Stomach smooth muscle (tissue), 2 donors: ENCODE data around the gene ABCB8.

Source experiments
- H3K27ac ChIP-seq: one replicate; pipeline ENCODE4 v1.7.0; 2013; ENCODE audit warnings: mild to moderate bottlenecking, low read length, inconsistent platforms
- H3K27me3 ChIP-seq, 2 donors: one replicate each; pipeline ENCODE4 v1.7.0; 2013; ENCODE audit warnings: low read length in 2 of 2; ENCODE audit not compliant: insufficient read depth in 2 of 2, control insufficient read depth in 1 of 2
- H3K36me3 ChIP-seq, 2 donors: one replicate each; pipeline ENCODE4 v1.7.0; 2013; ENCODE audit warnings: low read length in 2 of 2; ENCODE audit not compliant: control insufficient read depth in 2 of 2, insufficient read depth in 2 of 2
- H3K4me1 ChIP-seq: one replicate; pipeline ENCODE4 v1.7.0; 2013; ENCODE audit warnings: low read length; ENCODE audit not compliant: control insufficient read depth, insufficient read depth
- H3K4me3 ChIP-seq, 2 donors: one replicate each; pipeline ENCODE4 v1.7.0; 2013; ENCODE audit warnings: low read length in 2 of 2
- H3K9ac ChIP-seq, 2 donors: one replicate each; pipeline ENCODE4 v1.7.0; 2013; ENCODE audit warnings: low read length in 2 of 2, mild to moderate bottlenecking in 1 of 2
- H3K9me3 ChIP-seq, 2 donors: one replicate each; pipeline ENCODE4 v1.7.0; 2013; ENCODE audit warnings: low read length in 2 of 2; ENCODE audit not compliant: control insufficient read depth in 2 of 2
- donor health status: healthy.
- donor health status: Pancreatic carcinoma.

The ABCB8 gene

DNA sequence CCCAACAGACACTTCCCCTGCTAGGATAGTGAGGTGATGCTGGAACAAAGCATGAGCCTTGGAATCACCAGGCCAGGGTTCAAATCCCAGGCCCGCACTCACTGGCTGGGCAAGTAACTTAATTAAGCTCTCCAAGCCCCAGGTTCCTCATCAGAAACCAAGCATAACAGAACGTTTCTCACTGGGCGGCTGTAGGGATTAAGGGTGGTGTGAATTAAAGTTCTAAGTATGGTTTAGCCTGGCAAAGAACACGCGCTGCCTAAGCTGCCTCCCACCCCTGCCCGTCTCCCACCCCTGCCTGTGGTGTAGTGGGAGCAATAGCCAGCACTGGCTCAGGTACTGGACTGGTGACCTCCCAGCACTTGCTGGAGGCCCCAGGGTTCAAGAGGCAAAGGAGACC lies 36.7 kb downstream of the ABCB8 start:
- H3K9ac ChIP-seq: no peak overlapping the region
- H3K9me3 ChIP-seq: no peaks in the 10 kb centered on the region
- no peak overlapping the region for H3K4me3 ChIP-seq
- peaks cover 31% of the 10 kb centered on the region for H3K4me1 ChIP-seq
- H3K27me3 ChIP-seq: no peaks in the 10 kb centered on the region
- no peak overlapping the region for H3K27ac ChIP-seq
- H3K36me3 ChIP-seq: peaks cover 34% of the 10 kb centered on the region in 2 donors

- Histone ChIP-seq H3K9ac (no peak overlapping the region), H3K9me3 (no peaks in the 10 kb centered on the region), H3K4me3 (no peak overlapping the region), H3K4me1 (peaks cover 28% of the 10 kb centered on the region), H3K36me3 (peaks cover 39% of the 10 kb centered on the region in 2 donors), H3K27me3 (no peaks in the 10 kb centered on the region), H3K27ac (no peak overlapping the region)
Measured at GRCh38 chr7:151065516-151065915, 37.3 kb downstream of the ABCB8 start.

DNA sequence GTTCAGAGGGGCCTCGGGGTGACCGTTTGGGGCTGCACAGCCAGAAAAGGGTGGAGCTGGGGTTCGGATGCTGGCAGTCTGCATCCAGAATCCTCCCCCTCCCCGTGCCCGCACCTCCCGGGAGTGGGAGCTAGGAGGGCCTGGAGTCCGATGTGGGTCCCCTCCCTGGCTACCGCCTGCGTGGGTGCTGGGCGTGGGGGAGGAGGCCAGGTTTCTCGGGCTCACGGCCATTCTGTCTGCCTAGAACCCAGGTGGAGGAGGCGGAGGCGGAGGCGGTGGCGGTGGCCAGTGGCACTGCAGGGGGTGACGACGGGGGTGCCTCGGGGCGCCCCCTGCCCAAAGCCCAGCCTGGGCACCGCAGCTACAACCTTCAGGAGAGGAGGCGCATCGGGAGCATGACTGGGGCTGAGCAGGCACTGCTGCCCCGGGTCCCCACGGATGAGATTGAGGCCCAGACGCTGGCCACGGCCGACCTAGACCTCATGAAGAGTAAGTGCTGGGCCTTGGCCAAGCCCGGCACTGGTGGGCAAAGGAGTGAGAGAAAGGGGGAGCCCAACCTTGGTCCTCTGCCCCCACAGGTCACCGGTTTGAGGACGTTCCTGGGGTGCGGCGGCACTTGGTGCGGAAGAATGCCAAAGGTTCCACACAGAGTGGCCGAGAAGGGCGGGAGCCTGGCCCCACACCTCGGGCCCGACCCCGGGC lies 38.2 kb downstream of the ABCB8 start:
- Histone ChIP-seq H3K9me3 (no peaks in the 10 kb centered on the region), H3K36me3 (peaks cover 42 to 44% of the 10 kb centered on the region in 2 donors), H3K4me3 (no peak overlapping the region), H3K27me3 (no peaks in the 10 kb centered on the region), H3K4me1 (peaks cover 19% of the 10 kb centered on the region), H3K27ac (no peak overlapping the region), H3K9ac (no peak overlapping the region)

- Histone ChIP-seq H3K4me1 (peaks cover 3% of the 10 kb centered on the region), H3K27ac (no peak overlapping the region), H3K9ac (no peak overlapping the region), H3K4me3 (no peak overlapping the region), H3K36me3 (peaks cover 48 to 49% of the 10 kb centered on the region in 2 donors), H3K27me3 (no peaks in the 10 kb centered on the region), H3K9me3 (no peaks in the 10 kb centered on the region)
Measured at GRCh38 chr7:151068069-151068773, 40.0 kb downstream of the ABCB8 start.

DNA sequence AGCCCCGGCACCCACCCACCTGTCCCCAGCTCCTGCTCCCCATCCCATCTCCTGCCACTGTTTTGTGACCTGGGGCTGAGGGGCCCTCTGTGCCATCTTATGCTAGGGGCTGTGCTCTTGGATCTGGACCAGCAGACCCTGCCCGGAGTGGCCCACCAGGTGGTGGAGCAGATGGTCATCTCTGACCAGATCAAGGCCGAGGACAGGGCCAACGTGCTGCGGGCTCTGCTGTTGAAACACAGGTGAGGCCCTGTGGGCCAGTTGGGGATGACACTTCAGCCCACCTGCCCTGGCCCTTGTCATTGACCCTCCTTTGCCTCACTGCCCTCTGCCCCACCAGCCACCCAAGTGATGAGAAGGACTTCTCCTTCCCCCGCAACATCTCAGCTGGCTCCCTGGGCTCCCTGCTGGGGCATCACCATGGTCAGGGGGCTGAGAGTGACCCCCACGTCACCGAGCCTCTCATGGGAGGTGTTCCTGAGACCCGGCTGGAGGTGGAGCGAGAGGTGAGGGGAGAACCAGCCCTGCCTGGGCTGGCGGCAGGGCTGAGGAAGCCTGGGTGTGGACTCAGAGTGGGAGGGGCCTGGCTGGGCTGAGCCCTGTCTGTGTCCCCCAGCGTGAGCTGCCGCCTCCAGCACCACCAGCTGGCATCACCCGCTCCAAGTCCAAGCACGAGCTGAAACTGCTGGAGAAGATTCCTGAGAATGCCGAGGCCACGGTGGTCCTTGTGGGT lies 41.8 kb downstream of the ABCB8 start:
- no peak overlapping the region for H3K4me3 ChIP-seq
- H3K9ac ChIP-seq: no peak overlapping the region
- no peaks in the 10 kb centered on the region for H3K9me3 ChIP-seq
- no peaks in the 10 kb centered on the region for H3K27me3 ChIP-seq
- H3K27ac ChIP-seq: no peak overlapping the region
- H3K4me1 ChIP-seq: no peaks in the 10 kb centered on the region
- H3K36me3 ChIP-seq: peaks cover 52 to 54% of the 10 kb centered on the region in 2 donors

DNA sequence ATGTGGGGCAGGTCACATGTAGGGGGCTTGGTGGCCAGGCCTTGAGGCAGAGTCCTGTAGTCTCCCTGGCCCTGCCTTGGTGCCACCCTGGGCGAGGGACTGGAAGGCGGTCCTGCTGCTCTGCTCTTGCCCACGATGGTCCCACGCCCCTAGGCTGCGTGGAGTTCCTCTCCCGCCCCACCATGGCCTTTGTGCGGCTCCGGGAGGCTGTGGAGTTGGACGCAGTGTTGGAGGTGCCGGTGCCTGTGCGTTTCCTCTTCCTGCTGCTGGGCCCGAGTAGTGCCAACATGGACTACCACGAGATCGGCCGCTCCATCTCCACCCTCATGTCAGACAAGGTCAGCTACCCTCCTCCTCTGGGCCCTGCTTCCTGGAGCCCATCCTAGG lies 42.3 kb downstream of the ABCB8 start:
- H3K27ac ChIP-seq: no peak overlapping the region
- H3K36me3 ChIP-seq: peaks cover 51 to 53% of the 10 kb centered on the region in 2 donors
- no peak overlapping the region for H3K4me3 ChIP-seq
- H3K27me3 ChIP-seq: no peaks in the 10 kb centered on the region
- no peak overlapping the region for H3K9ac ChIP-seq
- H3K9me3 ChIP-seq: no peaks in the 10 kb centered on the region
- H3K4me1 ChIP-seq: no peaks in the 10 kb centered on the region

DNA sequence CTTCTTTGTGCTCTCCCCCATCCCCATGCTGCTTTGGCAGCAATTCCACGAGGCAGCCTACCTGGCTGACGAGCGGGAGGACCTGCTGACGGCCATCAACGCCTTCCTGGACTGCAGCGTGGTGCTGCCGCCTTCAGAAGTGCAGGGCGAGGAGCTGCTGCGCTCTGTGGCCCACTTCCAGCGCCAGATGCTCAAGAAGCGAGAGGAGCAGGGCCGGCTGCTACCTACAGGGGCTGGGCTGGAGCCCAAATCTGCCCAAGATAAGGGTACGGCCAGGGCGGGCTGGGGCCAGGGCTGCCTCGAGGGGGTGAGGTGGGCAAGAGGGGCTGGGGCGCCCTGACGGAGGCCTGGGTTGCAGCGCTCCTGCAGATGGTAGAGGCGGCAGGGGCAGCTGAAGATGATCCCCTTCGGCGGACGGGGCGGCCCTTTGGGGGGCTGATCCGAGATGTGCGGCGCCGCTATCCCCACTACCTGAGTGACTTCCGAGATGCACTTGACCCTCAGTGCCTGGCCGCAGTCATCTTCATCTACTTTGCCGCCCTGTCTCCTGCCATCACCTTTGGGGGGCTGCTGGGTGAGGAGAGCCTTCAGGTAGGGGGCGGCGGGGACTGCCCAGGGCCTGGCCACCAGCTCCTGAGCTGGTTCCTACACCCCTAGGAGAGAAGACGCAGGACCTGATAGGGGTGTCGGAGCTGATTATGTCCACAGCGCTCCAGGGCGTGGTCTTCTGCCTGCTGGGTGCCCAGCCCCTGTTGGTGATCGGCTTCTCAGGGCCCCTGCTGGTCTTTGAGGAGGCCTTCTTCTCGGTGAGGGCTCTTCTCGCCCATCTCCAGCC lies 43.0 kb downstream of the ABCB8 start:
- H3K27ac ChIP-seq: no peak overlapping the region
- no peak overlapping the region for H3K4me3 ChIP-seq
- no peak overlapping the region for H3K9ac ChIP-seq
- H3K36me3 ChIP-seq: peaks cover 49 to 57% of the 10 kb centered on the region in 2 donors
- H3K27me3 ChIP-seq: no peaks in the 10 kb centered on the region
- H3K9me3 ChIP-seq: no peaks in the 10 kb centered on the region
- no peaks in the 10 kb centered on the region for H3K4me1 ChIP-seq

GRCh38 chr7:151073990-151074389 lies 45.7 kb downstream of the ABCB8 start:
- Histone ChIP-seq H3K27ac (no peak overlapping the region), H3K36me3 (peaks cover 33 to 46% of the 10 kb centered on the region in 2 donors), H3K9ac (no peak overlapping the region), H3K27me3 (no peaks in the 10 kb centered on the region), H3K4me1 (peaks cover 11% of the 10 kb centered on the region), H3K4me3 (no peak overlapping the region), H3K9me3 (no peaks in the 10 kb centered on the region)

GRCh38 chr7:151074817-151075661 lies 46.8 kb downstream of the ABCB8 start:
- Histone ChIP-seq H3K9ac (no peak overlapping the region), H3K36me3 (peaks cover 23 to 38% of the 10 kb centered on the region in 2 donors), H3K9me3 (no peaks in the 10 kb centered on the region), H3K27ac (no peak overlapping the region), H3K27me3 (no peaks in the 10 kb centered on the region), H3K4me3 (no peak overlapping the region), H3K4me1 (peaks cover 21% of the 10 kb centered on the region)

DNA sequence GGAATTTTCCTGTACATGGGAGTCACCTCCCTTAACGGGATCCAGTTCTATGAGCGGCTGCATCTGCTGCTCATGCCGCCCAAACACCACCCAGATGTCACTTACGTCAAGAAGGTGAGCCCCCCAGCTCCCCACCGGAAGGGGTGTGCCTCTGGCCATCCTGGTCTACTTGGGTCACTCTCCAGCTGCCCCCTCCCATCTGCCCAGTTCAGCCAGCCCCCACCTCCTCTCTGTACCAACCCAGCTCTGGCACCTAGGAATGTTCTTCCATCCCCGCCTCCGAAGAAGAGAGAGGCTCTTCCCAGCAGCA lies 47.4 kb downstream of the ABCB8 start:
- no peaks in the 10 kb centered on the region for H3K9me3 ChIP-seq
- H3K36me3 ChIP-seq: peaks cover 17 to 32% of the 10 kb centered on the region in 2 donors
- H3K9ac ChIP-seq: no peak overlapping the region
- H3K27me3 ChIP-seq: no peaks in the 10 kb centered on the region
- H3K4me3 ChIP-seq: no peak overlapping the region
- H3K27ac ChIP-seq: no peak overlapping the region
- H3K4me1 ChIP-seq: peaks cover 22% of the 10 kb centered on the region
